Measurements from ENCODE around the gene HNMT. TPM values are rescaled to one million over a fixed set of nuclear protein-coding genes. Genes with fewer than 3 reads are reported as not detected.

Gene HNMT
- total RNA-seq, 4 donors from 2014 or later = 16.7 to 52.8 (median 47.7) TPM

GRCh38 chr2:137981112-137981656, 16.9 kb downstream of the HNMT start:
- no peaks in the 10 kb centered on the region for H3K27me3 ChIP-seq
- no peaks in the 10 kb centered on the region for H3K9me3 ChIP-seq
- no peak overlapping the region for H3K27ac ChIP-seq
- TF ChIP-seq EP300 (IDR thresholded peaks at IDR 0.05) (no peak), CTCF (IDR thresholded peaks at IDR 0.05) (no peak), POLR2A (IDR thresholded peaks at IDR 0.05) (no peak), POLR2AphosphoS5 (IDR thresholded peaks at IDR 0.05) (no peak)
- 83 to 95% methylated on average over 7 to 11 of the region's 11 CpGs for WGBS, 2 donors (ENCODE audit: low coverage in 1 of 2)
- H3K4me1 ChIP-seq = no peaks in the 10 kb centered on the region
- peaks cover 0 to 4% of the 10 kb centered on the region in 2 donors for H3K36me3 ChIP-seq
- H3K4me3 ChIP-seq = no peak overlapping the region
- ATAC-seq = no peak

- 75 to 79% methylated on average over 3 of the region's 3 CpGs for WGBS, 2 donors (ENCODE audit: low coverage in 1 of 2)
- peaks cover 0 to 4% (median 0%) of the 10 kb centered on the region in 3 donors for H3K4me1 ChIP-seq
- TF ChIP-seq EP300 (IDR thresholded peaks at IDR 0.05) (no peak), POLR2A (IDR thresholded peaks at IDR 0.05) (no peak), CTCF (IDR thresholded peaks at IDR 0.05) (no peak), POLR2AphosphoS5 (IDR thresholded peaks at IDR 0.05) (no peak)
- no peak for ATAC-seq
- H3K9me3 ChIP-seq = no peaks in the 10 kb centered on the region
- H3K4me3 ChIP-seq = no peak overlapping the region
- peaks cover 0 to 4% of the 10 kb centered on the region in 2 donors for H3K36me3 ChIP-seq
- no peaks in the 10 kb centered on the region for H3K27me3 ChIP-seq
- H3K27ac ChIP-seq = no peak overlapping the region
These were observed 19.3 kb downstream of the HNMT start for GRCh38 chr2:137983581-137983980.

GRCh38 chr2:137986268-137986667, 22.0 kb downstream of the HNMT start:
- H3K9me3 ChIP-seq = no peaks in the 10 kb centered on the region
- peaks cover 0 to 15% of the 10 kb centered on the region in 2 donors for H3K36me3 ChIP-seq
- TF ChIP-seq POLR2AphosphoS5 (IDR thresholded peaks at IDR 0.05) (no peak), EP300 (IDR thresholded peaks at IDR 0.05) (no peak), CTCF (IDR thresholded peaks at IDR 0.05) (no peak), POLR2A (IDR thresholded peaks at IDR 0.05) (no peak)
- peaks cover 0 to 4% (median 0%) of the 10 kb centered on the region in 3 donors for H3K4me1 ChIP-seq
- ATAC-seq = no peak
- H3K27me3 ChIP-seq = no peaks in the 10 kb centered on the region
- WGBS, 2 donors (ENCODE audit: low coverage in 1 of 2) = 78 to 100% methylated on average over 1 of the region's 1 CpG
- no peak overlapping the region for H3K4me3 ChIP-seq
- H3K27ac ChIP-seq = no peak overlapping the region

- TF ChIP-seq POLR2A (IDR thresholded peaks at IDR 0.05) (no peak), POLR2AphosphoS5 (IDR thresholded peaks at IDR 0.05) (no peak), EP300 (IDR thresholded peaks at IDR 0.05) (no peak), CTCF (IDR thresholded peaks at IDR 0.05) (no peak)
- Histone ChIP-seq H3K9me3 (no peaks in the 10 kb centered on the region), H3K4me3 (no peak overlapping the region), H3K27me3 (no peaks in the 10 kb centered on the region), H3K27ac (no peak overlapping the region), H3K4me1 (peaks cover 0 to 4% (median 0%) of the 10 kb centered on the region in 3 donors), H3K36me3 (peaks cover 0 to 17% of the 10 kb centered on the region in 2 donors)
- no peak for ATAC-seq
These were observed 22.7 kb downstream of the HNMT start for GRCh38 chr2:137987011-137987410.

GRCh38 chr2:137991078-137991477, 26.8 kb downstream of the HNMT start:
- H3K27ac ChIP-seq = no peak overlapping the region
- H3K4me3 ChIP-seq = no peak overlapping the region
- H3K27me3 ChIP-seq = no peaks in the 10 kb centered on the region
- peaks cover 0 to 4% (median 0%) of the 10 kb centered on the region in 3 donors for H3K4me1 ChIP-seq
- peaks cover 0 to 4% (median 0%) of the 10 kb centered on the region in 3 donors for H3K9me3 ChIP-seq
- H3K36me3 ChIP-seq = peaks cover 0 to 20% of the 10 kb centered on the region in 2 donors
- TF ChIP-seq POLR2AphosphoS5 (IDR thresholded peaks at IDR 0.05) = no peak
- no peak for ATAC-seq

Measured in gastroesophageal sphincter (tissue), 4 donors.